ENCODE data around the gene LLCFC1.

The LLCFC1 gene

GRCh38 chr7:142910481-142910880, 28.8 kb upstream of the LLCFC1 start:
- DNase-seq = no peak

- DNase-seq = no peak
Measured at GRCh38 chr7:142913051-142913450, 26.2 kb upstream of the LLCFC1 start.

- no peak for DNase-seq
Measured at GRCh38 chr7:142913566-142913965, 25.7 kb upstream of the LLCFC1 start.

- DNase-seq = no peak
Measured at GRCh38 chr7:142914121-142914520, 25.2 kb upstream of the LLCFC1 start.

GRCh38 chr7:142915315-142915714, 24.0 kb upstream of the LLCFC1 start:
- DNase-seq = no peak

- no peak for DNase-seq
Measured at GRCh38 chr7:142916508-142916907, 22.8 kb upstream of the LLCFC1 start.

GRCh38 chr7:142917447-142917846, 21.8 kb upstream of the LLCFC1 start:
- no peak for DNase-seq

- no peak for DNase-seq
Measured at GRCh38 chr7:142918901-142919300, 20.4 kb upstream of the LLCFC1 start.

- no peak for DNase-seq
Measured at GRCh38 chr7:142919656-142920055, 19.6 kb upstream of the LLCFC1 start.

GRCh38 chr7:142923391-142923790, 15.9 kb upstream of the LLCFC1 start:
- no peak for DNase-seq

GRCh38 chr7:142925413-142925812, 13.9 kb upstream of the LLCFC1 start:
- no peak for DNase-seq

GRCh38 chr7:142927085-142927745, 12.1 kb upstream of the LLCFC1 start:
- no peak for DNase-seq

- DNase-seq = no peak
Measured at GRCh38 chr7:142927949-142928348, 11.3 kb upstream of the LLCFC1 start.

- DNase-seq = no peak
Measured at GRCh38 chr7:142930126-142930730, 9.1 kb upstream of the LLCFC1 start.

- DNase-seq = no peak
Measured at GRCh38 chr7:142932386-142933091, 6.7 kb upstream of the LLCFC1 start.

GRCh38 chr7:142933092-142933475, 6.2 kb upstream of the LLCFC1 start:
- no peak for DNase-seq

GRCh38 chr7:142933624-142934023, 5.7 kb upstream of the LLCFC1 start, which contains the start of gene TRPV5:
TRPV5 (minus strand) TSS chr7:142933746; CDS start chr7:142933459, 287 bp downstream.
- DNase-seq = no peak

GRCh38 chr7:142934056-142934455, 5.2 kb upstream of the LLCFC1 start:
- no peak for DNase-seq

GRCh38 chr7:142935941-142936565, 3.2 kb upstream of the LLCFC1 start:
- no peak for DNase-seq

- no peak for DNase-seq
Measured at GRCh38 chr7:142938611-142939010, 673 bp upstream of the LLCFC1 start.

- no peak for DNase-seq
Measured at GRCh38 chr7:142940966-142941535, 1.8 kb downstream of the LLCFC1 start.

- no peak for DNase-seq
Measured at GRCh38 chr7:142941541-142941940, 2.3 kb downstream of the LLCFC1 start.

- no peak for DNase-seq
Measured at GRCh38 chr7:142942746-142943145, 3.5 kb downstream of the LLCFC1 start.

Measured in NCI-H2029 treated with DMSO at 0.1 percent for 48 hours (cell line).